Testis (tissue), 3 donors: ENCODE measurements around the gene CRIM1. TPM values are rescaled to one million over a fixed set of nuclear protein-coding genes. Genes with fewer than 3 reads are reported as not detected.

Experiments
- DNase-seq: peaks from one replicate; pipeline ENCODE4 v3.0.0-alpha.2; 2019
- H3K27ac ChIP-seq, 2 donors: fragments of 200-600 bp; sonication (generic); one replicate each; pipeline ENCODE4 v1.5.1; 2019
- H3K27me3 ChIP-seq: fragments of 200-600 bp; sonication (generic); one replicate; pipeline ENCODE4 v1.5.1; 2019
- H3K36me3 ChIP-seq: fragments of 200-600 bp; sonication (generic); one replicate; pipeline ENCODE4 v1.5.1; 2017; ENCODE audit warnings: low read depth; ENCODE audit errors: missing control alignments
- H3K4me1 ChIP-seq: fragments of 200-600 bp; sonication (generic); one replicate; pipeline ENCODE4 v1.5.1; 2019
- H3K4me3 ChIP-seq, 2 donors: fragments of 200-600 bp; sonication (generic); one replicate each; pipeline ENCODE4 v1.5.1; 2017 to 2019
- H3K9me3 ChIP-seq: fragments of 200-600 bp; sonication (generic); one replicate; pipeline ENCODE4 v1.5.1; 2017
- CTCF ChIP-seq, 3 experiments: fragments of 450-650 bp in 2 of 3; fragments of 200-600 bp in 1 of 3; sonication (generic) in 1 of 3; IDR thresholded peaks; one replicate each; pipeline ENCODE4 v1.5.1; 2016 to 2019; ENCODE audit warnings: antibody characterized with exemption in 3 of 3, mild to moderate bottlenecking in 2 of 3, moderate library complexity in 1 of 3
- POLR2A ChIP-seq: fragments of 450-650 bp; IDR thresholded peaks from one replicate; pipeline ENCODE4 v1.6.1; 2017; ENCODE audit warnings: antibody characterized with exemption, mild to moderate bottlenecking, moderate library complexity
- WGBS, 2 donors: methylation state at CpG; one replicate each; pipeline ENCODE4 v1.1.5; 2018; 5-methylcytosine and 5-hydroxymethylcytosine counted together
- intact Hi-C: fragments of 100-400 bp; cut with DNase I; formaldehyde crosslinking; loops from one replicate; pipeline ENCODE4 v1.15.1; 2023; ENCODE audit warnings: low total_unique reads
- polyA plus RNA-seq: library from polyadenylated mRNA; stranded (reverse); fragments of 350-450 nt; fragmentation: Illumina TruSeq; extraction: RNeasy Lipid Tissue Mini Kit (QIAGEN cat#74804); gene quantifications from one replicate; pipeline ENCODE4 v1.2.3, GENCODE V29; 2014; ENCODE audit warnings: low read depth, low replicate concordance; ENCODE audit not compliant: insufficient read depth
- total RNA-seq, 2 donors: library from RNA; depleted of rRNA; stranded (reverse); fragments of >200 nt; gene quantifications; one replicate each; pipeline ENCODE4 v1.2.3, GENCODE V29; 2016

CRIM1 gene
- total and polyA plus RNA-seq, 3 donors from 2014 or later, result 38.2 to 94.1 (median 68.4) TPM

- DNase-seq, result no peak
- Histone ChIP-seq H3K4me1 (no peaks in the 10 kb centered on the region), H3K27ac (no peak overlapping the region), H3K9me3 (no peaks in the 10 kb centered on the region), H3K27me3 (no peaks in the 10 kb centered on the region), H3K36me3 (no peaks in the 10 kb centered on the region), H3K4me3 (no peak overlapping the region)
- 89 to 95% methylated on average over 3 of the region's 3 CpGs for WGBS, 2 donors
- intact Hi-C loops, result no loop called here
- no peak for TF ChIP-seq CTCF (IDR thresholded peaks at IDR 0.05)
- no peak for TF ChIP-seq POLR2A
Measured at GRCh38 chr2:36421379-36421778, 65.8 kb downstream of the CRIM1 start.

GRCh38 chr2:36423172-36423571, 67.6 kb downstream of the CRIM1 start:
- H3K27ac ChIP-seq, result no peak overlapping the region
- 93% methylated on average over 5 of the region's 5 CpGs for WGBS, 2 donors
- intact Hi-C loops, result no loop called here
- DNase-seq, result no peak
- no peaks in the 10 kb centered on the region for H3K4me1 ChIP-seq
- TF ChIP-seq CTCF (IDR thresholded peaks at IDR 0.05) (no peak), POLR2A (no peak)
- H3K4me3 ChIP-seq, result no peak overlapping the region
- H3K27me3 ChIP-seq, result no peaks in the 10 kb centered on the region
- no peaks in the 10 kb centered on the region for H3K9me3 ChIP-seq
- no peaks in the 10 kb centered on the region for H3K36me3 ChIP-seq

GRCh38 chr2:36423619-36424120, 68.1 kb downstream of the CRIM1 start:
- H3K4me3 ChIP-seq, result no peak overlapping the region
- DNase-seq, result no peak
- H3K27ac ChIP-seq, result no peak overlapping the region
- WGBS, 2 donors, result 97 to 98% methylated on average over 1 of the region's 1 CpG
- H3K9me3 ChIP-seq, result no peaks in the 10 kb centered on the region
- no peaks in the 10 kb centered on the region for H3K27me3 ChIP-seq
- intact Hi-C loops, result no loop called here
- H3K4me1 ChIP-seq, result no peaks in the 10 kb centered on the region
- no peaks in the 10 kb centered on the region for H3K36me3 ChIP-seq
- TF ChIP-seq CTCF (IDR thresholded peaks at IDR 0.05) (no peak), POLR2A (no peak)

GRCh38 chr2:36425608-36426355, 70.2 kb downstream of the CRIM1 start:
- 80 to 81% methylated on average over 3 of the region's 3 CpGs for WGBS, 2 donors
- intact Hi-C loops, result no loop called here
- Histone ChIP-seq H3K4me1 (no peaks in the 10 kb centered on the region), H3K27ac (no peak overlapping the region), H3K4me3 (no peak overlapping the region), H3K9me3 (no peaks in the 10 kb centered on the region), H3K27me3 (no peaks in the 10 kb centered on the region), H3K36me3 (no peaks in the 10 kb centered on the region)
- DNase-seq, result no peak
- no peak for TF ChIP-seq CTCF (IDR thresholded peaks at IDR 0.05)
- TF ChIP-seq POLR2A, result no peak

- no peak for DNase-seq
- no peaks in the 10 kb centered on the region for H3K36me3 ChIP-seq
- no peak for TF ChIP-seq CTCF (IDR thresholded peaks at IDR 0.05)
- no peak for TF ChIP-seq POLR2A
- H3K4me3 ChIP-seq, result no peak overlapping the region
- H3K9me3 ChIP-seq, result no peaks in the 10 kb centered on the region
- H3K27me3 ChIP-seq, result no peaks in the 10 kb centered on the region
- peaks cover 5% of the 10 kb centered on the region for H3K4me1 ChIP-seq
- intact Hi-C loops, result no loop called here
- H3K27ac ChIP-seq, result no peak overlapping the region
- WGBS, 2 donors, result 91 to 100% methylated on average over 2 of the region's 2 CpGs
Measured at GRCh38 chr2:36427790-36428243, 72.2 kb downstream of the CRIM1 start.
